ENCODE measurements around the gene ENKUR. TPM values are rescaled to one million over a fixed set of nuclear protein-coding genes. Genes with fewer than 3 reads are reported as not detected.

Gene ENKUR
- total RNA-seq, 1 experiment from 2014 or later, result 0.32 TPM

- BruUV-seq (replicated peaks), result no TSS peak
- Histone ChIP-seq H2AFZ (ENCODE audit: low read depth, low read length, poor library complexity, severe bottlenecking) (no peak overlapping the region), H3K79me2 (ENCODE audit: insufficient read depth, low read length) (no peaks in the 10 kb centered on the region), H3K9me3 (ENCODE audit: control insufficient read depth in 1 of 2, insufficient read depth in 1 of 2, low read depth in 1 of 2, low read length in 2 of 2) (no peaks in the 10 kb centered on the region), H3K9ac (ENCODE audit: low read length) (no peak overlapping the region), H3K4me1 (ENCODE audit: control insufficient read depth in 1 of 2, insufficient read depth in 2 of 2, low read length in 2 of 2) (peaks cover 10 to 29% of the 10 kb centered on the region in 2 experiments; a peak in 3 of 4 replicates), H3K27ac (ENCODE audit: low read depth, low read length) (no peak overlapping the region), H3K9me2 (ENCODE audit: insufficient read depth) (no peaks in the 10 kb centered on the region), H3K27me3 (ENCODE audit: insufficient read depth, low read length) (no peaks in the 10 kb centered on the region), H3K4me3 (replicated peaks in 1 of 2; ENCODE audit: low read depth in 1 of 2, low read length in 2 of 2) (no peak overlapping the region), H4K20me1 (ENCODE audit: insufficient read depth) (no peaks in the 10 kb centered on the region), H3K36me3 (ENCODE audit: control insufficient read depth in 1 of 2, insufficient read depth in 2 of 2, low read length in 2 of 2) (no peaks in the 10 kb centered on the region), H3K4me2 (ENCODE audit: low read length) (no peak overlapping the region)
- intact Hi-C loops (cut with micrococcal nuclease), result no loop called here
- CTCF ChIA-PET, result no interaction called here
- POLR2A ChIA-PET, result no interaction called here
- DNase-seq (ENCODE audit: low read depth, low spot score) (no peak), ATAC-seq (no peak)
- no peak for TF ChIP-seq CEBPB (IDR thresholded peaks at IDR 0.05; ENCODE audit: low read depth)
- TF ChIP-seq, protein P1, sequence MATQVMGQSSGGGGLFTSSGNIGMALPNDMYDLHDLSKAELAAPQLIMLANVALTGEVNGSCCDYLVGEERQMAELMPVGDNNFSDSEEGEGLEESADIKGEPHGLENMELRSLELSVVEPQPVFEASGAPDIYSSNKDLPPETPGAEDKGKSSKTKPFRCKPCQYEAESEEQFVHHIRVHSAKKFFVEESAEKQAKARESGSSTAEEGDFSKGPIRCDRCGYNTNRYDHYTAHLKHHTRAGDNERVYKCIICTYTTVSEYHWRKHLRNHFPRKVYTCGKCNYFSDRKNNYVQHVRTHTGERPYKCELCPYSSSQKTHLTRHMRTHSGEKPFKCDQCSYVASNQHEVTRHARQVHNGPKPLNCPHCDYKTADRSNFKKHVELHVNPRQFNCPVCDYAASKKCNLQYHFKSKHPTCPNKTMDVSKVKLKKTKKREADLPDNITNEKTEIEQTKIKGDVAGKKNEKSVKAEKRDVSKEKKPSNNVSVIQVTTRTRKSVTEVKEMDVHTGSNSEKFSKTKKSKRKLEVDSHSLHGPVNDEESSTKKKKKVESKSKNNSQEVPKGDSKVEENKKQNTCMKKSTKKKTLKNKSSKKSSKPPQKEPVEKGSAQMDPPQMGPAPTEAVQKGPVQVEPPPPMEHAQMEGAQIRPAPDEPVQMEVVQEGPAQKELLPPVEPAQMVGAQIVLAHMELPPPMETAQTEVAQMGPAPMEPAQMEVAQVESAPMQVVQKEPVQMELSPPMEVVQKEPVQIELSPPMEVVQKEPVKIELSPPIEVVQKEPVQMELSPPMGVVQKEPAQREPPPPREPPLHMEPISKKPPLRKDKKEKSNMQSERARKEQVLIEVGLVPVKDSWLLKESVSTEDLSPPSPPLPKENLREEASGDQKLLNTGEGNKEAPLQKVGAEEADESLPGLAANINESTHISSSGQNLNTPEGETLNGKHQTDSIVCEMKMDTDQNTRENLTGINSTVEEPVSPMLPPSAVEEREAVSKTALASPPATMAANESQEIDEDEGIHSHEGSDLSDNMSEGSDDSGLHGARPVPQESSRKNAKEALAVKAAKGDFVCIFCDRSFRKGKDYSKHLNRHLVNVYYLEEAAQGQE (IDR thresholded peaks at IDR 0.05; ENCODE audit: low read depth), result no peak
- TF ChIP-seq ZNF274 (IDR thresholded peaks at IDR 0.05; ENCODE audit: low read depth, low read length), result no peak
- no peak for TF ChIP-seq SIN3A (IDR thresholded peaks at IDR 0.05; ENCODE audit: low read depth)
- no peak for TF ChIP-seq EZH2 (IDR thresholded peaks at IDR 0.05)
- TF ChIP-seq FOSL1 (IDR thresholded peaks at IDR 0.05; ENCODE audit: low read depth), result no peak
- no peak for TF ChIP-seq ZFX (IDR thresholded peaks at IDR 0.05)
- no peak for TF ChIP-seq SP1 (IDR thresholded peaks at IDR 0.05; ENCODE audit: low read depth)
- RAD21 ChIA-PET (ENCODE audit: low non-redundant PET in 1 of 2, low total read pairs in 2 of 2, uncharacterized antibody in 2 of 2, unreplicated experiment in 2 of 2), result no interaction called here
These were observed 2.7 kb upstream of the ENKUR start for GRCh38 chr10:25018703-25019102.

All from HCT116 (cell line).